H9 (cell line): Measurements from ENCODE around the gene PPP1R9A. TPM values are rescaled to one million over a fixed set of nuclear protein-coding genes. Genes with fewer than 3 reads are reported as not detected.

ENCODE experiments used
- DNase-seq: peaks from one replicate; pipeline ENCODE4 v3.0.0-alpha.2; 2017
- H2AFZ ChIP-seq: one replicate; pipeline ENCODE4 v1.6.1; 2013; ENCODE audit warnings: mild to moderate bottlenecking, low read length, control low read depth, moderate library complexity
- H2AK5ac ChIP-seq: 2 replicates; pipeline ENCODE4 v1.6.1; 2013; ENCODE audit warnings: low read length, control low read depth, mixed read lengths; ENCODE audit not compliant: insufficient read length
- H2BK120ac ChIP-seq: one replicate; pipeline ENCODE4 v1.6.1; 2013; ENCODE audit warnings: low read depth, mild to moderate bottlenecking, low read length, control low read depth, inconsistent platforms; ENCODE audit not compliant: poor library complexity, severe bottlenecking
- H2BK12ac ChIP-seq: 2 replicates; pipeline ENCODE4 v1.6.1; 2013; ENCODE audit warnings: low read length, control low read depth, mixed read lengths, low read depth; ENCODE audit not compliant: insufficient read length
- H2BK15ac ChIP-seq: 2 replicates; pipeline ENCODE4 v1.6.1; 2013; ENCODE audit warnings: low read depth, low read length, control low read depth
- H2BK20ac ChIP-seq: one replicate; pipeline ENCODE4 v1.6.1; 2013; ENCODE audit warnings: low read depth, mild to moderate bottlenecking, low read length, control low read depth, inconsistent platforms; ENCODE audit not compliant: poor library complexity, severe bottlenecking
- H2BK5ac ChIP-seq: 2 replicates; pipeline ENCODE4 v1.6.1; 2013; ENCODE audit warnings: low read length, control low read depth, mixed read lengths; ENCODE audit not compliant: insufficient read length
- H3K14ac ChIP-seq: 2 replicates; pipeline ENCODE4 v1.6.1; 2013; ENCODE audit warnings: low read length, control low read depth; ENCODE audit not compliant: insufficient read depth
- H3K18ac ChIP-seq: 2 replicates; pipeline ENCODE4 v1.6.1; 2013; ENCODE audit warnings: low read depth, mild to moderate bottlenecking, mixed read lengths, low read length, control low read depth; ENCODE audit not compliant: insufficient read length
- H3K23ac ChIP-seq: 2 replicates; pipeline ENCODE4 v1.6.1; 2013; ENCODE audit warnings: low read length, control low read depth, mixed read lengths, low read depth; ENCODE audit not compliant: insufficient read length
- H3K23me2 ChIP-seq: 2 replicates; pipeline ENCODE4 v1.6.1; 2013; ENCODE audit warnings: low read depth, mild to moderate bottlenecking, mixed read lengths, low read length, control low read depth; ENCODE audit not compliant: insufficient read length, poor library complexity, severe bottlenecking
- H3K27ac ChIP-seq: 2 replicates; pipeline ENCODE4 v1.5.1; 2013; ENCODE audit warnings: low read length, control low read depth, mixed read lengths, low read depth; ENCODE audit not compliant: insufficient read length
- H3K27me3 ChIP-seq: 2 replicates; pipeline ENCODE4 v1.6.1; 2013; ENCODE audit warnings: low read length, control low read depth, inconsistent platforms; ENCODE audit not compliant: insufficient read depth
- H3K4ac ChIP-seq: 2 replicates; pipeline ENCODE4 v1.6.1; 2013; ENCODE audit warnings: low read depth, mild to moderate bottlenecking, control low read depth, inconsistent platforms, low read length, moderate library complexity
- H3K4me1 ChIP-seq: 2 replicates; pipeline ENCODE4 v1.6.1; 2013; ENCODE audit warnings: low read length, control low read depth, inconsistent platforms; ENCODE audit not compliant: insufficient read depth
- H3K4me2 ChIP-seq: 2 replicates; pipeline ENCODE4 v1.6.1; 2013; ENCODE audit warnings: low read length, control low read depth, mixed read lengths; ENCODE audit not compliant: insufficient read length, insufficient read depth
- H3K56ac ChIP-seq: 2 replicates; pipeline ENCODE4 v1.6.1; 2013; ENCODE audit warnings: low read depth, mild to moderate bottlenecking, mixed read lengths, low read length, control low read depth; ENCODE audit not compliant: insufficient read length
- H3K79me1 ChIP-seq: 2 replicates; pipeline ENCODE4 v1.6.1; 2013; ENCODE audit warnings: low read depth, mild to moderate bottlenecking, moderate library complexity, low read length, control low read depth, inconsistent platforms; ENCODE audit not compliant: insufficient read depth, poor library complexity, severe bottlenecking
- H3K79me2 ChIP-seq: 2 replicates; pipeline ENCODE4 v1.6.1; 2013; ENCODE audit warnings: low read length, control low read depth, inconsistent platforms; ENCODE audit not compliant: insufficient read depth
- H3K9ac ChIP-seq: 2 replicates; pipeline ENCODE4 v1.6.1; 2013; ENCODE audit warnings: low read length, control low read depth, mixed read lengths; ENCODE audit not compliant: insufficient read length; ENCODE audit errors: extremely low read depth
- H3K9me3 ChIP-seq: one replicate; pipeline ENCODE4 v1.6.1; 2013; ENCODE audit warnings: low read depth, low read length, inconsistent platforms; ENCODE audit not compliant: control insufficient read depth
- H3T11ph ChIP-seq: one replicate; pipeline ENCODE4 v1.6.1; 2013; ENCODE audit warnings: mild to moderate bottlenecking, low read length, control low read depth, inconsistent platforms
- H4K20me1 ChIP-seq: one replicate; pipeline ENCODE4 v1.6.1; 2013; ENCODE audit not compliant: control insufficient read depth, insufficient read length, insufficient read depth
- H4K5ac ChIP-seq: 2 replicates; pipeline ENCODE4 v1.6.1; 2013; ENCODE audit warnings: low read depth, mild to moderate bottlenecking, mixed read lengths, low read length, control low read depth; ENCODE audit not compliant: insufficient read length
- H4K8ac ChIP-seq: replicated peaks from 2 replicates; pipeline ENCODE4 v1.6.1; 2013; ENCODE audit warnings: low read length, control low read depth, mixed read lengths, low read depth; ENCODE audit not compliant: insufficient read length
- H4K91ac ChIP-seq: 2 replicates; pipeline ENCODE4 v1.6.1; 2013; ENCODE audit warnings: low read depth, mild to moderate bottlenecking, moderate library complexity, mixed read lengths, low read length, control low read depth; ENCODE audit not compliant: insufficient read length
- H3K27ac Mint-ChIP-seq, 3 experiments: 2 replicates in 2 of 3; 3 replicates in 1 of 3; pipeline ENCODE4 v1.8.0; 2020 to 2021; ENCODE audit warnings: mixed read lengths in 3 of 3, mild to moderate bottlenecking in 1 of 3, moderate library complexity in 1 of 3
- H3K27me3 Mint-ChIP-seq: 2 replicates; pipeline ENCODE4 v1.8.0; 2021; ENCODE audit warnings: low read depth, mild to moderate bottlenecking, moderate library complexity, mixed read lengths
- H3K36me3 Mint-ChIP-seq, 3 experiments: 2 replicates in 2 of 3; 3 replicates in 1 of 3; pipeline ENCODE4 v1.8.0; 2020 to 2021; ENCODE audit warnings: low read depth in 3 of 3, mixed read lengths in 3 of 3; ENCODE audit not compliant: insufficient read depth in 1 of 3
- H3K4me1 Mint-ChIP-seq, 2 experiments: 2 replicates each; pipeline ENCODE4 v1.8.0; 2020; ENCODE audit warnings: mixed read lengths in 2 of 2
- H3K4me3 Mint-ChIP-seq, 2 experiments: 2 replicates in 1 of 2; 3 replicates in 1 of 2; pipeline ENCODE4 v1.8.0; 2020 to 2021; ENCODE audit warnings: mild to moderate bottlenecking in 2 of 2, mixed read lengths in 2 of 2, moderate library complexity in 1 of 2
- H3K9me3 Mint-ChIP-seq, 2 experiments: 2 replicates in 1 of 2; 3 replicates in 1 of 2; pipeline ENCODE4 v1.8.0; 2020; ENCODE audit warnings: mild to moderate bottlenecking in 2 of 2, mixed read lengths in 2 of 2, moderate library complexity in 1 of 2
- WGBS: extraction: QIAGEN DNeasy Blood & Tissue Kit; methylation state at CpG from one replicate; pipeline ENCODE4 v1.1.7; 2013; ENCODE audit warnings: missing lambda C conversion rate, low lambda C conversion rate, mixed read lengths; ENCODE audit not compliant: insufficient read length; ENCODE audit errors: extremely low coverage; 5-methylcytosine and 5-hydroxymethylcytosine counted together
- total RNA-seq: library from RNA; stranded (reverse); gene quantifications from 2 replicates; pipeline ENCODE4 v1.2.1, GENCODE V29; 2021
- TF ChIP-seq, protein P1 (sequence below): fragments of 200-600 bp; sonication (generic); conservative IDR thresholded peaks from 3 replicates; pipeline ENCODE4 v1.8.0; 2021; ENCODE audit warnings: antibody characterized with exemption, mild to moderate bottlenecking

PPP1R9A gene
- total RNA-seq, 1 experiment from 2014 or later, result 17.0 TPM

DNA sequence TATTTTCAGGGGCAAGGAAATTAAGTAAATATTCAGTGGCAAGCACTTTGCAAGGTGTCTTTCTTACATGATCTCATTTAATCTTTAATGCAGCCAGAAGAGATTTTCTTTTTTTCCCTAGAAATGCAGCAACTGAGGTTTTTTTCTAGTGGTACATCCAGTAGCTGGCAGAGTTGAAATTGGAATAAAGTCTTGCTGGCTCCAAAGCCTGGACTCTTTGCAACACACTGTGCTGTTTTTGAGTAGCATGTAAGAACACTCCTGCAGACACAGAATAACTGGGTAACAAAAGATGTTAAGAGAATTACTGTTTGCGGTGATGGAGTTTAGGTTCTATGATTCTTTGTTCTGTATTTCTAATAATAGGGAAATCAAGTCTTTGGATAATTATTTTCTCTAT, 293.3 kb downstream of the PPP1R9A start:
- H3K23ac ChIP-seq, result no peak overlapping the region
- no peak overlapping the region for H3K18ac ChIP-seq
- no peaks in the 10 kb centered on the region for H3K79me1 ChIP-seq
- H4K5ac ChIP-seq, result no peak overlapping the region
- Mint-ChIP-seq H3K4me1 (no peaks in the 10 kb centered on the region), H3K27me3 (no peaks in the 10 kb centered on the region), H3K36me3 (no peaks in the 10 kb centered on the region; a peak in 1 of 7 replicates), H3K9me3 (no peaks in the 10 kb centered on the region), H3K27ac (no peak overlapping the region), H3K4me3 (no peak overlapping the region)
- TF ChIP-seq, protein P1, sequence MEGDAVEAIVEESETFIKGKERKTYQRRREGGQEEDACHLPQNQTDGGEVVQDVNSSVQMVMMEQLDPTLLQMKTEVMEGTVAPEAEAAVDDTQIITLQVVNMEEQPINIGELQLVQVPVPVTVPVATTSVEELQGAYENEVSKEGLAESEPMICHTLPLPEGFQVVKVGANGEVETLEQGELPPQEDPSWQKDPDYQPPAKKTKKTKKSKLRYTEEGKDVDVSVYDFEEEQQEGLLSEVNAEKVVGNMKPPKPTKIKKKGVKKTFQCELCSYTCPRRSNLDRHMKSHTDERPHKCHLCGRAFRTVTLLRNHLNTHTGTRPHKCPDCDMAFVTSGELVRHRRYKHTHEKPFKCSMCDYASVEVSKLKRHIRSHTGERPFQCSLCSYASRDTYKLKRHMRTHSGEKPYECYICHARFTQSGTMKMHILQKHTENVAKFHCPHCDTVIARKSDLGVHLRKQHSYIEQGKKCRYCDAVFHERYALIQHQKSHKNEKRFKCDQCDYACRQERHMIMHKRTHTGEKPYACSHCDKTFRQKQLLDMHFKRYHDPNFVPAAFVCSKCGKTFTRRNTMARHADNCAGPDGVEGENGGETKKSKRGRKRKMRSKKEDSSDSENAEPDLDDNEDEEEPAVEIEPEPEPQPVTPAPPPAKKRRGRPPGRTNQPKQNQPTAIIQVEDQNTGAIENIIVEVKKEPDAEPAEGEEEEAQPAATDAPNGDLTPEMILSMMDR, result no peak
- H2BK5ac ChIP-seq, result no peak overlapping the region
- no peaks in the 10 kb centered on the region for H3K23me2 ChIP-seq
- H3K79me2 ChIP-seq, result no peaks in the 10 kb centered on the region
- no peak overlapping the region for H3K27ac ChIP-seq
- no peak overlapping the region for H3K4ac ChIP-seq
- peaks cover 3% of the 10 kb centered on the region for H4K20me1 ChIP-seq
- H2BK15ac ChIP-seq, result no peak overlapping the region
- H3K9ac ChIP-seq, result no peak overlapping the region
- no peak overlapping the region for H2BK20ac ChIP-seq
- no CpG with 5 or more reads among the region's 1 CpG for WGBS
- H3T11ph ChIP-seq, result no peak overlapping the region
- H3K4me2 ChIP-seq, result no peak overlapping the region
- H4K8ac ChIP-seq, result no peak overlapping the region
- H3K56ac ChIP-seq, result no peak overlapping the region
- no peak overlapping the region for H3K14ac ChIP-seq
- no peak overlapping the region for H2BK120ac ChIP-seq
- no peaks in the 10 kb centered on the region for H3K4me1 ChIP-seq
- H3K9me3 ChIP-seq, result no peaks in the 10 kb centered on the region
- no peaks in the 10 kb centered on the region for H3K27me3 ChIP-seq
- H2AFZ ChIP-seq, result no peak overlapping the region
- DNase-seq, result no peak
- H2BK12ac ChIP-seq, result no peak overlapping the region
- H4K91ac ChIP-seq, result no peak overlapping the region
- H2AK5ac ChIP-seq, result no peak overlapping the region
